Kidney (tissue), 14 donors: ENCODE data around the gene CCDC170. TPM values are rescaled to one million over a fixed set of nuclear protein-coding genes. Genes with fewer than 3 reads are reported as not detected.

ENCODE experiments used
- DNase-seq, 5 donors: peaks; one replicate each; pipeline ENCODE4 v3.0.0-alpha.2; 2013 to 2020
- FAIRE-seq: peaks from 2 replicates; lab custom pipeline; 2012; peaks lifted over from hg19 to GRCh38; lab: Jason Lieb, UNC
- H3K27ac ChIP-seq, 2 donors: one replicate each; pipeline ENCODE4 v1.7.0; 2013; ENCODE audit warnings: low read depth in 2 of 2, low read length in 2 of 2, inconsistent platforms in 1 of 2
- H3K27me3 ChIP-seq: one replicate; pipeline ENCODE4 v1.7.1; 2013; ENCODE audit warnings: low read length, inconsistent platforms; ENCODE audit not compliant: control insufficient read depth, insufficient read depth
- H3K36me3 ChIP-seq, 3 donors: one replicate each; pipeline versions ENCODE4 v1.7.0 to v1.7.1; 2013; ENCODE audit warnings: low read length in 3 of 3, control low read depth in 1 of 3, inconsistent platforms in 1 of 3; ENCODE audit not compliant: insufficient read depth in 3 of 3, control insufficient read depth in 2 of 3
- H3K4me1 ChIP-seq, 3 donors: one replicate each; pipeline versions ENCODE4 v1.7.0 to v1.7.1; 2013; ENCODE audit warnings: low read length in 3 of 3, inconsistent platforms in 1 of 3, low read depth in 1 of 3; ENCODE audit not compliant: control insufficient read depth in 2 of 3, insufficient read depth in 2 of 3
- H3K4me3 ChIP-seq, 3 donors: one replicate each; pipeline versions ENCODE4 v1.7.0 to v1.8.1; 2013; ENCODE audit warnings: low read length in 3 of 3, control low read depth in 1 of 3, inconsistent platforms in 1 of 3
- H3K9ac ChIP-seq, 3 donors: one replicate each; pipeline versions ENCODE4 v1.7.0 to v1.7.1; 2013; ENCODE audit warnings: low read length in 3 of 3, control low read depth in 1 of 3, inconsistent platforms in 1 of 3
- H3K9me3 ChIP-seq, 3 donors: one replicate each; pipeline versions ENCODE4 v1.7.0 to v1.7.1; 2013; ENCODE audit warnings: low read length in 3 of 3, control low read depth in 1 of 3, inconsistent platforms in 1 of 3; ENCODE audit not compliant: control insufficient read depth in 2 of 3, insufficient read depth in 1 of 3
- CTCF ChIP-seq: IDR thresholded peaks from 3 replicates; pipeline ENCODE4 v1.5.1; 2012; ENCODE audit warnings: mild to moderate bottlenecking, moderate library complexity, borderline replicate concordance; ENCODE audit not compliant: insufficient read depth; ENCODE audit errors: extremely low read depth
- intact Hi-C: fragments of 100-400 bp; cut with DNase I; formaldehyde crosslinking; loops from one replicate; pipeline ENCODE4 v1.11.1; 2022
- polyA plus RNA-seq: library from polyadenylated mRNA; stranded (reverse); fragments of 350-450 nt; fragmentation: Illumina TruSeq; extraction: RNeasy Lipid Tissue Mini Kit (QIAGEN cat#74804); gene quantifications from one replicate; pipeline ENCODE4 v1.2.3, GENCODE V29; 2014; ENCODE audit warnings: low read depth, low replicate concordance; ENCODE audit not compliant: insufficient read depth
- total RNA-seq: library from RNA; stranded (reverse); fragmentation: NEBNext Ultra II Directional; extraction: Animal tissue kit (Norgen Biotek cat#: 25700); gene quantifications from one replicate; pipeline ENCODE4 v1.2.1, GENCODE V29; 2021
- donor health status: control.
- donor health status: control.
- donor health status: control.
- donor health status: control.
- donor health status: control.
- donor health status: DM: yes; HTN: yes; CAD: no.
- donor health status: Normal renal cell carcinoma (clear cell type).

Gene CCDC170
- total and polyA plus RNA-seq, 2 donors from 2014 or later: 0.34 to 2.1 TPM

GRCh38 chr6:151564654-151565053, 70.8 kb downstream of the CCDC170 start:
- no peak overlapping the region for H3K4me3 ChIP-seq
- FAIRE-seq (no peak), DNase-seq (no peak)
- H3K9me3 ChIP-seq: peaks cover 0 to 4% (median 2%) of the 10 kb centered on the region in 3 donors
- H3K4me1 ChIP-seq: no peaks in the 10 kb centered on the region
- no peak for TF ChIP-seq CTCF
- intact Hi-C loops: no loop called here
- no peaks in the 10 kb centered on the region for H3K27me3 ChIP-seq
- H3K9ac ChIP-seq: no peak overlapping the region
- H3K36me3 ChIP-seq: no peaks in the 10 kb centered on the region
- no peak overlapping the region for H3K27ac ChIP-seq

GRCh38 chr6:151565940-151566339, 72.1 kb downstream of the CCDC170 start:
- Histone ChIP-seq H3K9me3 (peaks cover 0 to 4% (median 2%) of the 10 kb centered on the region in 3 donors), H3K9ac (no peak overlapping the region), H3K4me1 (no peaks in the 10 kb centered on the region), H3K4me3 (no peak overlapping the region), H3K27me3 (no peaks in the 10 kb centered on the region), H3K27ac (no peak overlapping the region), H3K36me3 (no peaks in the 10 kb centered on the region)
- no peak for TF ChIP-seq CTCF
- DNase-seq (peak in 2 of 5 donors; percentile 3 to 32), FAIRE-seq (no peak)
- intact Hi-C loops: no loop called here

GRCh38 chr6:151566557-151566956, 72.7 kb downstream of the CCDC170 start:
- Histone ChIP-seq H3K9ac (no peak overlapping the region), H3K9me3 (peaks cover 0 to 4% (median 2%) of the 10 kb centered on the region in 3 donors), H3K27me3 (no peaks in the 10 kb centered on the region), H3K36me3 (no peaks in the 10 kb centered on the region), H3K4me1 (no peaks in the 10 kb centered on the region), H3K4me3 (no peak overlapping the region), H3K27ac (no peak overlapping the region)
- DNase-seq (no peak), FAIRE-seq (no peak)
- no peak for TF ChIP-seq CTCF
- intact Hi-C loops: no loop called here

GRCh38 chr6:151576633-151577032, 82.8 kb downstream of the CCDC170 start:
- TF ChIP-seq CTCF: no peak

More at GRCh38 chr6:151576633-151577032, 82.8 kb downstream of the CCDC170 start:
- no peaks in the 10 kb centered on the region for H3K27me3 ChIP-seq
- no peaks in the 10 kb centered on the region for H3K4me1 ChIP-seq
- H3K27ac ChIP-seq: no peak overlapping the region
- intact Hi-C loops: no loop called here
- no peaks in the 10 kb centered on the region for H3K36me3 ChIP-seq
- H3K9ac ChIP-seq: no peak overlapping the region
- no peak for FAIRE-seq
- H3K4me3 ChIP-seq: no peak overlapping the region
- DNase-seq: no peak
- H3K9me3 ChIP-seq: no peaks in the 10 kb centered on the region
